GM19240 (cell line): Measurements from ENCODE around the gene GTPBP6.

Source experiments
- DNase-seq: peaks from one replicate; pipeline ENCODE4 v3.0.0; 2011; ENCODE audit warnings: low spot score; ENCODE audit not compliant: insufficient read length

The GTPBP6 gene, protein sequence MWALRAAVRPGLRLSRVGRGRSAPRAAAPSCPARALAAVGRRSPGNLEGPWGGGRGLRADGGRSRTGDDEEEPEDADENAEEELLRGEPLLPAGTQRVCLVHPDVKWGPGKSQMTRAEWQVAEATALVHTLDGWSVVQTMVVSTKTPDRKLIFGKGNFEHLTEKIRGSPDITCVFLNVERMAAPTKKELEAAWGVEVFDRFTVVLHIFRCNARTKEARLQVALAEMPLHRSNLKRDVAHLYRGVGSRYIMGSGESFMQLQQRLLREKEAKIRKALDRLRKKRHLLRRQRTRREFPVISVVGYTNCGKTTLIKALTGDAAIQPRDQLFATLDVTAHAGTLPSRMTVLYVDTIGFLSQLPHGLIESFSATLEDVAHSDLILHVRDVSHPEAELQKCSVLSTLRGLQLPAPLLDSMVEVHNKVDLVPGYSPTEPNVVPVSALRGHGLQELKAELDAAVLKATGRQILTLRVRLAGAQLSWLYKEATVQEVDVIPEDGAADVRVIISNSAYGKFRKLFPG

DNA sequence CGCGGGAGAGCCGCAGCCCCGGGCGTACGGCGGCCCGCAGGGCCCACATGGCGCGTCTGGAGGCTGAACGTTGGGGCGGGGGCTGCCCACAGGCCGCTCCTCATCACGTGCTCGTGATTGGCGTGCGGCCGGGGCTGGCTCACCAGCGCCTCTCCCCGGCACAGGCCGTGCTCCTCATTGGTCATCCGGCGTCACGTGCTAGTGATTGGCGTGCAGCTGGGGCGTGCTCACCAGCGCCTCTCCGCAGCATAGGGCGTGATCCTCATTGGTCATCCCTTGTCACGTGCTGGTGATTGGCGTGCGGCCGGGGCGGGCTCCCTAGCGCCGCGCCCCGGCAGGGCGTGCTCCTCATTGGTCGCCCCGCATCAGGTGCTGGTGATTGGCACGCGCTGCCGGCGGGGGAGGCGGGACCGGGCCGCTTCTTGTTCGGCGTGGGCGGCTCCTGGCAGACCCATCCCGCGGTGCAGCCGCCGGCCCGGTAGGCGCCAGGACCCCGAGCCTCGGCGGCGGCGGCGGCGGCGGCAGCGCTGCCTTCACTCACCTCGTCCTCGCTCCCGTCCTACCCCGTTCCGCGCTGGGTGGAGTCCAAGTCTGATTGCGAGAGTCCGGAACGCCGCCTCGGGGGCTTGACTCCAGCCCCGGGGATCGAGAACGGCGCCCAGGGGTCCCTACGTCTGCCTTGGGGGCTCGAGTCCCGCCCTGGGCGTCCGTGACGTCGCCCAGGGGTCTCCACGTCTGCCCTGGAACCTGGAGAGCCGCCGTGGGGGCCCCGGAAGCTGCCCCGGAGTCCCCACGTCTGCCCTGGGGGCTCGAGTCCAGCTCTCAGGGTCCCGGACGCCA, at the start of gene GTPBP6:
TSS of gene GTPBP6 (minus strand) at position 58 of the 840 bp plus-strand sequence. CDS start at position 49, 9 bp downstream.
- DNase-seq: peak; percentile 78

DNA sequence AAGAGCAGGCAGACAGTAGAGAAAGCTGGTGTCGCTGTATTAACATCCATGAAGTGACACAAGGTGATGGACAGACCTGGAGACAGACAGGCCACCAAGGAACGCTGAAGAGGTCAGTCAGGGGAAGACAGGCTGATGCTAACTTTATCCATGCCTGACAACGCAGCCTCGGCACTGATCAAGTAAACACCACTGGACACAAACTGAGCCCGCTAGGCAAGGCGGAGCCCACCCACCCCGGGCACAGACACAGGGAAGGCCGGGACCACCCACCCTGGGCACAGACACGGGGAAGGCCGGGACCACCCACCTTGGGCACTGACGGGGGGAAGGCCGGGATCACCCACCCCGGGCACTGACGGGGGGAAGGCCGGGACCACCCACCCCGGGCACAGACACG, 49.3 kb upstream of the GTPBP6 start:
- no peak for DNase-seq

DNA sequence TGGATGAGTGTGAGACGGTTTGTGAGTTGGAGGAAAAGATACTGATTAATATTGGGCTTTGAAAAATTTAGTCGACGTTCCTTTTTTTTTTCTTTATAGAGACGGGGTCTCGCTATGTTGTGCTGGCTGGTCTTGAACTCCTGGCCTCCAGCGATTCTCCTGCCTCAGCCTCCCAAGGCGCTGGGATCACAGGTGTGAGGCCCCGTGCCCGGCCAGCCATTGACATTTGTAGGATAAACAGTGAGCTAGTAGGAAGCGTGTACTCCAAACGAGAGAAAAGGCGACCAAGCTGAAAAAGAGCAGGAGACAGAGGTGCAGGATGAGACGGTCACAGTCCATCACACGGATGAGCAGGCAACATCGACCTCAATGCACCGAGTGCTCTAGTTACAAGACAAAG, 48.8 kb upstream of the GTPBP6 start:
- no peak for DNase-seq

DNA sequence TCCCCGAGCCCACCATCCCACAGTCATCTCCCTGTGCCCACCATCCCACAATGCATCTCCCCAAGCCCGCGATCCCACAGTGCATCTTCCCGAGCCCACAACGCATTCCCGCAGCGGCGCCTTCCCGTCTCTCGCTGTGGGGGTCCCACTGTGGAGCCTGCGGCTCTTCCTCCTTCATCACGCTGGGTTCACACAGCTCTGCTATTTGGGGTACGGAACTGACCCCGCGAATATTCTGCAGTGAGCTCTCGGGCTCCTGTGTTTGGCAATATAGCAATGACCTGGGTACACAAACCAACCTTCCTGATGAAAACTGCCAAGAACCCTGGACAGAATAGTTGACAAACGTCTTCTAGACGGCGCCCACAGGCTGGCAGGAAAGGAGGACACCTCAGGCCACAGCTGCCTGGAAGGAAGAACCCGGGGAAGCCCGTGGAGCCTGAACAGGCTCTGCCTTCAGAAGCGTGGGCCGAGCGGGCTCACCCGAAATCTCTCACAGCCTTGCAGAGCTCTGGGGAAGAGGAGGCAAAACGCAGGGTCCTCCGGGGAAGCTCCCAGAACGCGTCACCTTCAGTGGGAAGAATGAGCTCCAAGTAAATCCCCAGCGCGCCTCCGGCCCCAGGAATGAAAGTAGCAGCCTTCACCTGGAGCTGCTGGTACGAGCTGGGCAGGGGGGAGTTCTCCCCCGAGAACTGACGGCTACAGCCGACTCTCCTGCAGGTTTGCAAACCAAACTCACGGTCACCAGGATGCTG, 45.2 kb upstream of the GTPBP6 start:
- no peak for DNase-seq

DNA sequence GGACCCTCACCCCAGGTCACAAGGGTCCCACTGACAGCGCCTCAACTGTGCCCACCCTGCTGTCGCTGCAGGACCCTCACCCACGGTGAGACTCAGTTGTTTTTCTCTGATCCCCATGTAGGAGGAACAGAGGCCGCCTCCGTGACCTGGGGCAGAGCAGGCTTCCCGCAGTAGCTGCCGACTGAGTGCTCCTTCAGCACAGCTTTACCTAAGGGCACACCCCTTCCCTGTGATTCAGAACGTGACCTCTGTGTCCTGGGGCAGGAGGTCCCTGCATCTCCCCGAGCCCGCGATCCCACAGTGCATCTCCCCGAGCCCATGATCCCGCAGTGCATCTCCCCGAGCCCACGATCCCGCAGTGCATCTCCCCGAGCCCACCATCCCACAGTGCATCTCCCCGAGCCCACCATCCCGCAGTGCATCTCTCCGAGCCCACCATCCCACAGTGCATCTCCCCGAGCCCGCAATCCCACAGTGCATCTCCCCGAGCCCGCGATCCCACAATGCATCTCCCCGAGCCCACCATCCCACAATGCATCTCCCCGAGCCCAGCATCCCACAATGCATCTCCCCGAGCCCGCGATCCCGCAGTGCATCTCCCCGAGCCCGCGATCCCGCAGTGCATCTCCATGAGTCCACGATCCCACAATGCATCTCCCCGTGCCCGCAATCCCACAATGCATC, 44.5 kb upstream of the GTPBP6 start:
- no peak for DNase-seq

DNA sequence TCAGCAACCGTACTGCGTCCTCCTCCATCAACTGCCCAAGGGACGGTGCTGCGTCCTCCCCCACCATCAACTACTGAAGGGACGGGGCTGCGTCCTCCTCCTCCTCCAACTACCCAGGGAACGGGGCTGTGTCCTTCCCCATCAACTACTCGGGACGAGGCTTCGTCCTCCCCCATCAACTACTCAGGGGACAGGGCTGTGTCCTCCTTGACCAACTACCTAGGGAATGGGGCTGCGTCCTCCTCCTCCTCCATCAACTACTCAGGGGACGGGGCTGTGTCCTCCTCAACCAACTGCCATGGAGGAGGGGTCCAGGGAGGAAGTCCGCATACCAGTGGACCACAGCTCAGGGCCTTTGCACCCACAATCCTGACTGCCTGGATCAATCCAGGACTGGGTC, 43.8 kb upstream of the GTPBP6 start:
- no peak for DNase-seq

DNA sequence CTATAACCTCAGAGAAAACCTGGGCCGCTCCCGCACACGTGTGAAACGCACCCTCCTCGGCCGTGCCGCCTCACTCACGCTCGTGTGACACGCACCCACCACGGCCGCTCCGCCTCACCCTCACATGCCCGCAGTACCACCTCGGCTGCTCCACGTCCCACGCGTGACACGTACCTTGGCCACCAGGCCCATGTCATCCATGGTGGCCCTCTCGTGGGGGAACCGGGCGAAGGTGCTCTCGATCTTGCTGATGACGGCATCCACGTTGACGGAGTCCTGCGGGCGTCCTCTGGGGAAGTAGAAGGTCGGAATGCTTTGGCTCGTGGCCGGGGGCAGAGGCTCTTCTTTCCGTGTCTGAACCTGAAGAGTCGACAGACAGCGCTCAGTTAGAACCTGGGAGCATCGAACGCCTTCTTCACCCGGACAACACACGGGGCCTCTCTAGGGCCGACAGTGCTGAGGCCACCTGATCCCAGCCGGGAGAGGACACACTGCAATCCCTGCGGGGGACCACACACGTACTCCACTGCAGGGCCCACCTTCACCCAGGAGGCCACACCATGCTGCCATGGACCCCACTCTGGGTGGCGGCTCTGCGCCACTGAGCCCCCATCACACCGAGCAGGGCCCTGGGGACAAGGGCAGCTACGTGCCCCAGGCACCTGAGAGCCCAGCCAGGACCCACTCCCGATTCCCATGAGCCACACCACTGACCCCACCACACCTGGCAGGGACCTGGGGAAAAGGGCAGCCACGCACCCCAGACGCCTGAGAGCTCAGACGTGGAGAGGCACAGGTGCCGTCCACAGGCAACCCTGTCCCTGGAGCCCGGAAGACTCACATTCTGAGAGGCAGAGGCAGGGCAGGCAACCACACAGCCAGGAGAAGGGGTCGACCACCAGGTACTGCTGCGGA, 42.9 kb upstream of the GTPBP6 start:
- no peak for DNase-seq

DNA sequence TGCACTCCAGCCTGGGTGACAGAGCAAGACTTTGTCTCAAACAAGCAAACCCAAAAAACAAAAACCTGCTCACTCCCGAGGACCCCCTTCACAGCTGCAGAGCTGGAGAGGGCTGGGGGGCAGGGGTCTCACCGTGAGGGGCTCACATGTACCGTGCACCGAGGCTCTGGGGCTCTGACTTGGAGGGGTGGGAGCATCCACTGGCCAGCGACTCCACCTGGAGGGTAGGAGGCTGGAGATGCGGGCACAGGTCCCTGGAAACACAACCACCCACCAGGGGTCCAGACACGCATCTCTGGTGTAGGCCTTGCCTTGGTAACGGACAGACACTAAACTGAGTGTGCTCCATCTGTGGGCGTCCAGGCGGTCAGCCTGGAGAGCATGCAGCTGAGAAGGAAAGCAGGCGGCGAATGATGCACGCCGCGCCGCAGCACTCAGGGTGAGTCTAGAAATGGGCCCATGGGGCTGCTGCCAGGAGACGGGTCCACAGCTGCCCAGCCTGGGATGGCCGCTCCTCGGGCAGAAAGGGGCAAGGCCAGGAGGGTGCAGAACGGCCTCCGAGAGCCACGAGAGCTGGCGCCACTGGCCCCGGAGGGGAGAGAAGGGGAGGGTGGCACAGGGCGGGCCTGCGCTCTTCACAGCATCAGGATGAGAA, 42.0 kb upstream of the GTPBP6 start:
- DNase-seq: no peak

DNA sequence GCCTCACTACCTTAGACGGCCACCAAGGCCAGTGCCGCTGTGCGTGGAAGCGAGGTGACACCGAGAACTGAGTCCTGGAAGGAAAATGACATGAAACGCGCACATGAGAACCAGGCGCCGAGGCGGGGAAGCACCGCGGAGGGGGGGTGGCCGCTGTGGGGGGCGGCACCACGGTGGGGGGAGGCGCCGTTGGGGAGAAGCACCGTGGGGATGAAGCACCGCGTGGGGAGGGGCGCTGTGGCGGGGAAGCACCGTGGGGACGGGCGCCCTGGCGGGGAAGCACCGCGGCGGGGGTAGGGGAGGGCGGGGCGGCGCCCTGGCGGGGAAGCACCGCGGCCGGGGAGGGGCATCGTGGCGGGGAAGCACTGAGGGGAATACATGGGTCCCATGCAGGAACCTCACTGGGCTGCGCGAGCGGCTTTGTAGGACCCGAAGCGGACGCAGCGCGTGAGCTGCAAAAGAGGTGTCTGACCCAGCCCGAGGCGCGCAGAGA, 40.1 kb upstream of the GTPBP6 start:
- DNase-seq: no peak

DNA sequence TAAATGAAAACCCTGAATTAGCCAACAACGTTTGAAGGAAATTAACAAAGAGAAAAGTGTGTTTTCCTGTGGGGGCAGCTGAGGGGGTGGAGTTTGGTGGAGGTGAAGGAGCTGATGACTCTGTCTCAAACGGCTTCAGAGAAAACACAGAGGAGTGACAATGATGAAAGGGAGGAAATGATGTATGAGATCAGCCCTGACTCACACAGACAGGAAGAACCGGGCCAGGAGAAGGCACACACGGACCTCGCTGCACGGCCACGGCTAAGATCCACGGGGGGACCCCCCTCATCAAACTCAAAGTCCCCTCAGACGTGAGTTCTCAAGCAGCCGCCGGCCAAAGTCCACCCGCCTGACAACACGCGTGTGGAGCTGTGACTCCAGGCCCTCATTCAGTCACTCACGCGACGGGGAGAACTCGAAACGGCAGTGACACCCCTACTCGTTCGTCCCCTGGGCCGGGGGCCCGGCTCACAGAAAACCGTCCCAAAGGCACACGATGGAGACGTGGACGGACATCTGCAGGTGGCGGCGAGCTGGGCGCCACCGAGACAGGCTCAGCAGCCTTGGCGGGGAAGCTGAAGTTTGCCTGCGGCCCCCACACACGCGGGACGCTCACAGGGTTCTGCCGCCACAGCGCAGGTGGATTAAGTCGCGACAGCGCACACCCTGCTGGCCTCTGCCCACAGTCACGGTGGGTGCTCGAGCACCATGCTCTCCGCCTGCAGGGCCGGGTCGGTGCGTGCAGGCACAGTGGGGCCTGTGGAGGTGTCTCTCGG, 39.3 kb upstream of the GTPBP6 start:
- DNase-seq: no peak

DNA sequence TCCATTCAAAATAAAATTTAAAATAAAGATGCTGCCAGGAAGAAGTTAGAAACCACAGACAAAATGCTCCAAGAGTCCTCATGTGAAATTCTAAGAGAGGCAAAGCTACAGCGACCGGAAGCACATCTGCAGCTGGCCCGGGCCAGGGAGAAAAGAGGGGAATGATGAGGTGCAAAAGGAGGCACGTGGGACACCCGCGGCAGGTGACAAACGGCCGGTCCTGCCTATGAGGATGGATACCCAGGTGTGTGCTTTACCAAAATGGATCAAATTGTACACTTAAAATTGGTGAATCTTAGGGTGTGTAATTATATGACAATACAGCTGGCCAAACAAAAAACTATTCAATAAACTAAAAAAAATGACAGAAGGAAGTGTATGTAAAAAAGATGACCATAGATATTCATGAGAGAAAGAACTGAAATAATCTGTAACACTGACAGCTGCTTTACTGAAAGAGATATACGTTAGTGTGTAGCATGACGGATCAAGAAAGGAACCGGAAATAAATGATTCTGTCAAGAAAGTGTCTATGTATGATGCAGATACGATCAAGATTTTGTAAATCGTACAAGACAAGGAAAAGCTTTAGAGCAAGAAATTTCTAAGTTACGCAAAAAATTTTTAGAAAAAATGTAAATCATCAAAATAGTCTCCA, 38.6 kb upstream of the GTPBP6 start:
- no peak for DNase-seq

DNA sequence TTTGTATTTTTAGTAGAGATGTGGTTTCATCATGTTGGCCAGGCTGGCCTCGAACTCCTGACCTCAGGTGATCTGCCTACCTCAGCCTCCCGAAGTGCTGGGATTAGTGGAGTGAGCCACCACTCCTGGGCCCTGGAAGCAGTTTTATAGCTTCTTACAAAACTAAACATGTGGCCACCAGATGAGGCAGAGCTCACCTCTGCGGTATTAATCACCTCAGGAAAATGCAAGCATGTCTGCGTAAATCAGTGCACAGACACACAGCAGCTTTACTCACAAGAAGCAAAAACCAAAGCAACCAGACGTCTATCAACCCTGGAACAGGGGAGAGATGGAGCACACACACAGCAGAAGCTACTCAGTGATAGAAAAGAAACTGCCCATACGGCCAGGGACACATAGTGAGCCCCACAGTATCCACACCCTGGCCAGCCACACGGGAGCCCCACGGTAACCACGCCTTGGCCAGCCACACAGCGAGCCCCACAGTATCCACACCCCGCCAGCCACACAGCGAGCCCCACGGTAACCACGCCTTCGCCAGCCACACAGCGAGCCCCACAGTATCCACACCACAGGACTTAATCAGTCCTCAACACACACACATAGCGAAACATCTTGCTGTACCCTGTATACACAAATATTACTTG, 37.9 kb upstream of the GTPBP6 start:
- no peak for DNase-seq

DNA sequence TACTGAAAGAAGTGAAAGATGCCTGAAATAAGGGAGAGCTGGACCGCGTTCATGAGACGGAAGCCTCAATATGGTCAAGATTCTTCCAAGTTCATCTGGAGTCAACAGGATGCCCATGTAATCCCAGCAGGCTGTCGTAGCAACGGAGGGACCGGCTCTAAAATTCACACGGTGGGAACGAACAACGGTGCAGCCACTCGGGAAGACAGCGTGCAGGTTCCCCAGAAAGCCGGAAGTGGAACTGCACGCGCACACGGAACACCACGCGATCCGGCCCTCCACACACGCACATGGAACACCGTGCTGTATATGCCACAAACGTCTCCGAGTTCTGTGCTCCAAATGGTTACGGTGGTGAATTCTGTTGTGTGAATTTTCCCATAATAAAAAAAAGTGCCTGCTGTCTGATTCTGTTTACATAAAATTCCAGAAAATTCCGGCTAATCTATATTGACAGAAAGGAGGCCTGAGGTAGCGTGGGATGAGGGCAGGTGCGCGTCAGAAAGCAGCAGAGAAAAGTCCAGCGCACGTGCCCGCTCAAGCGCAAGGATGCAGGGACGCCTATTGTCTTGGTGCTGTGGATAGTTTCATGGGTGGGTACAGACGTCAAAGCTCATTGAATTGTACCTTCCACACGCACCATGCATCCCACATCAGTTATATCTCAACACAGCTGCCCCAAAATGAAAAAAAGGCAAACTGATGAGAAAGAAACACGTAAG, 36.9 kb upstream of the GTPBP6 start:
- DNase-seq: no peak

DNA sequence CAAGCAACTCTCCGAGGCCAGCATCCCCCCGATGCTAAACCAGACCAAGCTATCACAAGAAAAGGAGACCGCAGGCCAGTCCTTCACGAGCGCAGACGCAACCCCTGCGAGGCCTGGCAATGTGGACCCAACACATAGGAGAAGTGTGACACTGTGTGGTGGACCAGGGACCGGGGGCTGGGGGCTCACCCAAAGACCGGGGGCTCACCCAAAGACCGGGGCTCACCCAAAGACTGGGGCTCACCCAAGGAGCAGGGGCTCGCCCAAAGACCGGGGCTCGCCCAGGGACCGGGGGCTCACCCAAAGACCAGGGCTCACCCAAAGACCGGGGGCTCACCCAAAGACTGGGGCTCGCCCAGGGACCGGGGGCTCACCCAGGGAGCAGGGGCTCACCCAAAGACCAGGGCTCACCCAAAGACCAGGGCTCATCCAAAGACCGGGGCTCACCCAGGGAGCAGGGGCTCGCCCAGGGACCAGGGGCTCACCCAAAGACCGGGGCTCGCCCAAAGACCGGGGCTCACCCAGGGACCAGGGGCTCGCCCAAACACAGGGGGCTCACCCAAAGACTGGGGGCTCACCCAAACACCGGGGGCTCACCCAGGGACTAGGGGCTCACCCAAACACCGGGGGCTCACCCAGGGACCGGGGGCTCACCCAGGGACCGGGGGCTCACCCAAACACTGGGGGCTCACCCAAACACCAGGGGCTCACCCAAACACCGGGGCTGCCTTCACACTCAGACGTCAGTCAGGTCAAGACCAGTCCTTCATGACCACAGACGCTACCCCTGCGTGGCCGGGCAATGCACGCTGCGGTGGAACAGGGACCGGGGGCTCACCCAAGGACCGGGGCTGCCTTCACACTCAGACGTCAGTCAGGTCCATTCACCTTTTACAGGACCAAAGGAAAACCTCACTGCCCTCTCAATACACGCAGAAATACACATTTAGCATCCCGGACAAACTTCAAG, 35.3 kb upstream of the GTPBP6 start:
- no peak for DNase-seq

DNA sequence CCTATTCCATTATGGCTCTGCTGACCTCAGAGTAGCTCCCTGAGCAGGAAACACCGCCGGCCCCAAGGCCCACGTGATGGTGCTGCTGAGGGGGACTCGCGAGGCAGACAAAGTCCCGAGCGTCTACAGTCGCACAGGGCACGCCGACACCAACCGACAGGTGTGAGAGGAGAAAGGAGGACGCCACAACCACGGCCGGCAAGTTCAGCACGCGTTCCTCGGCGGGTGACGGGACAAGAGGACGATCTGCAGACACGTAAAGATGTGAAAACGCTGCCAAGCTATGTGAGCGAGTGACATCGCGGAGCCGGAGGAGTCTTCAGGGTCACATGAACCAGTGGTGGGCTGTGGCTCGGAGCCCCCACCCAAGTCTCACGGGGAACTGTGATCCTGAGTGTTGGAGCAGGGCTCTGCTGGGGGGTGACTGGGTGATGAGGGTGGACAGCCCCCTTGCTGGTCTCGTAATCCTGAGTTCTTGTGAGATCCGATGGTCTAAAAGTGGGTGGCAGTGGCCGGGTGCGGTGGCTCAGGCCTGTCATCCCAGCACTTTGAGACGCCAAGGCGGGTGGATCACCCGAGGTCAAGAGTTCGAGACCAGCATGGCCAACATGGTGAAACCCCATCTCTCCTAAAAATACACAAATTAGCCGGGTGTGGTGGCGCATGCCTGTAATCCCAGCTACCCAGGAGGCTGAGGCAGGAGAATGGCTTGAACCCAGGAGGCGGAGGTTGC, 34.2 kb upstream of the GTPBP6 start:
- DNase-seq: no peak
